WTC11 (cell line): ENCODE results near the gene NT5DC1. TPM values are rescaled to one million over a fixed set of nuclear protein-coding genes. Genes with fewer than 3 reads are reported as not detected.

Source experiments
- ATAC-seq: fragments of 200-7000 bp; cut with Tn5 transposase; 2 replicates; pipeline ENCODE4 v1.10.0; 2021; ENCODE audit warnings: mild to moderate bottlenecking, moderate library complexity
- CTCF ChIA-PET: fragments of 300-600 bp; sonication (Branson Sonifier 250); formaldehyde crosslinking; loops from one replicate; lab custom pipeline; 2021; ENCODE audit warnings: antibody characterized with exemption; lab: Charles Lee
- POLR2A ChIA-PET: fragments of 350-600 bp; sonication (Branson Sonifier 250); formaldehyde crosslinking; loops from one replicate; lab custom pipeline; 2021; ENCODE audit warnings: antibody characterized with exemption; lab: Charles Lee
- DNase-seq: peaks from one replicate; pipeline ENCODE4 v3.0.0; 2021; ENCODE audit warnings: low spot score
- H3K27ac Mint-ChIP-seq: 2 replicates; pipeline ENCODE4 v1.8.0; 2021; ENCODE audit warnings: mixed read lengths
- H3K27me3 Mint-ChIP-seq: 2 replicates; pipeline ENCODE4 v1.8.0; 2021; ENCODE audit warnings: low read depth, mild to moderate bottlenecking, moderate library complexity, mixed read lengths
- H3K36me3 Mint-ChIP-seq: 2 replicates; pipeline ENCODE4 v1.8.0; 2021; ENCODE audit warnings: mixed read lengths
- H3K4me1 Mint-ChIP-seq: 2 replicates; pipeline ENCODE4 v1.8.0; 2022; ENCODE audit warnings: mixed read lengths
- H3K4me3 Mint-ChIP-seq: 2 replicates; pipeline ENCODE4 v1.8.0; 2021; ENCODE audit warnings: mild to moderate bottlenecking, moderate library complexity, mixed read lengths
- H3K9me3 Mint-ChIP-seq: 2 replicates; pipeline ENCODE4 v1.8.0; 2021; ENCODE audit warnings: mixed read lengths
- ATF1 ChIP-seq: sonication (generic); formaldehyde crosslinking; IDR thresholded peaks from 2 replicates; pipeline ENCODE4 v1.8.1; 2023; ENCODE audit warnings: mild to moderate bottlenecking, moderate library complexity, missing genetic modification reagents
- CBFB ChIP-seq: sonication (generic); formaldehyde crosslinking; IDR thresholded peaks from 2 replicates; pipeline ENCODE4 v1.8.1; 2022; ENCODE audit warnings: mild to moderate bottlenecking, low read depth, missing genetic modification reagents
- CREB1 ChIP-seq: sonication (generic); formaldehyde crosslinking; IDR thresholded peaks from 2 replicates; pipeline ENCODE4 v1.8.0; 2023; ENCODE audit warnings: mild to moderate bottlenecking, missing genetic modification reagents
- E2F5 ChIP-seq: sonication (generic); formaldehyde crosslinking; IDR thresholded peaks from 2 replicates; pipeline ENCODE4 v1.8.1; 2022; ENCODE audit warnings: mild to moderate bottlenecking, moderate library complexity, missing genetic modification reagents
- ETV6 ChIP-seq: sonication (generic); formaldehyde crosslinking; IDR thresholded peaks from 2 replicates; pipeline ENCODE4 v1.8.1; 2022; ENCODE audit warnings: mild to moderate bottlenecking, missing genetic modification reagents
- FOXJ3 ChIP-seq: sonication (generic); formaldehyde crosslinking; IDR thresholded peaks from 2 replicates; pipeline ENCODE4 v1.9.0; 2021; ENCODE audit warnings: missing genetic modification reagents, mild to moderate bottlenecking, borderline replicate concordance
- FOXK1 ChIP-seq: sonication (generic); formaldehyde crosslinking; IDR thresholded peaks from 2 replicates; pipeline ENCODE4 v1.8.0; 2022; ENCODE audit warnings: mild to moderate bottlenecking, moderate library complexity, missing genetic modification reagents
- IRF2 ChIP-seq: sonication (generic); formaldehyde crosslinking; IDR thresholded peaks from 2 replicates; pipeline ENCODE4 v1.8.0; 2022; ENCODE audit warnings: low read depth, missing genetic modification reagents, borderline replicate concordance
- JUN ChIP-seq: sonication (generic); formaldehyde crosslinking; IDR thresholded peaks from 2 replicates; pipeline ENCODE4 v1.8.0; 2023; ENCODE audit warnings: mild to moderate bottlenecking, missing genetic modification reagents
- MLX ChIP-seq: sonication (generic); formaldehyde crosslinking; IDR thresholded peaks from 2 replicates; pipeline ENCODE4 v1.8.1; 2023; ENCODE audit warnings: mild to moderate bottlenecking, missing genetic modification reagents, moderate library complexity
- MXD4 ChIP-seq: fragments of 250-450 bp; sonication (Bioruptor Pico); IDR thresholded peaks from 2 replicates; pipeline ENCODE4 v1.8.0; 2021; ENCODE audit warnings: mild to moderate bottlenecking, moderate library complexity, borderline replicate concordance
- NFATC4 ChIP-seq: fragments of 250-450 bp; sonication (Bioruptor Pico); IDR thresholded peaks from 2 replicates; pipeline ENCODE4 v1.9.0; 2021; ENCODE audit warnings: mild to moderate bottlenecking
- RORB ChIP-seq: fragments of 250-450 bp; sonication (Bioruptor Pico); IDR thresholded peaks from 2 replicates; pipeline ENCODE4 v1.9.0; 2021; ENCODE audit warnings: mild to moderate bottlenecking
- SMAD4 ChIP-seq: sonication (generic); formaldehyde crosslinking; IDR thresholded peaks from 2 replicates; pipeline ENCODE4 v1.8.0; 2022; ENCODE audit warnings: mild to moderate bottlenecking, missing genetic modification reagents
- TEAD1 ChIP-seq: sonication (generic); formaldehyde crosslinking; IDR thresholded peaks from 2 replicates; pipeline ENCODE4 v1.8.0; 2022; ENCODE audit warnings: mild to moderate bottlenecking, missing genetic modification reagents
- TP53 ChIP-seq: sonication (generic); formaldehyde crosslinking; IDR thresholded peaks from 2 replicates; pipeline ENCODE4 v1.8.1; 2023; ENCODE audit warnings: mild to moderate bottlenecking, missing genetic modification reagents
- ZBTB21 ChIP-seq: sonication (generic); formaldehyde crosslinking; IDR thresholded peaks from 2 replicates; pipeline ENCODE4 v1.8.1; 2023; ENCODE audit warnings: mild to moderate bottlenecking, missing genetic modification reagents, borderline replicate concordance
- ZNF121 ChIP-seq: sonication (generic); formaldehyde crosslinking; IDR thresholded peaks from 2 replicates; pipeline ENCODE4 v1.8.0; 2023; ENCODE audit warnings: missing genetic modification reagents
- ZNF138 ChIP-seq: sonication (generic); formaldehyde crosslinking; conservative IDR thresholded peaks from 2 replicates; pipeline ENCODE4 v1.8.1; 2022; ENCODE audit warnings: mild to moderate bottlenecking, moderate library complexity, missing genetic modification reagents
- ZNF281 ChIP-seq: sonication (generic); formaldehyde crosslinking; IDR thresholded peaks from 2 replicates; pipeline ENCODE4 v1.8.0; 2023; ENCODE audit warnings: mild to moderate bottlenecking, missing genetic modification reagents
- ZNF317 ChIP-seq: sonication (generic); formaldehyde crosslinking; IDR thresholded peaks from 2 replicates; pipeline ENCODE4 v1.8.1; 2023; ENCODE audit warnings: low read depth, mild to moderate bottlenecking, moderate library complexity, missing genetic modification reagents, borderline replicate concordance
- total RNA-seq: library from RNA; stranded (reverse); gene quantifications from 3 replicates; pipeline ENCODE4 v1.2.3, GENCODE V29; 2021
- TF ChIP-seq, protein P1 (sequence below): sonication (generic); formaldehyde crosslinking; IDR thresholded peaks from 2 replicates; pipeline ENCODE4 v1.8.0; 2023; ENCODE audit warnings: missing genetic modification reagents
- TF ChIP-seq, protein P2 (sequence below): fragments of 250-450 bp; sonication (Bioruptor Pico); IDR thresholded peaks from 2 replicates; pipeline ENCODE4 v1.8.0; 2021; ENCODE audit warnings: mild to moderate bottlenecking
- TF ChIP-seq, protein P3 (sequence below): sonication (generic); formaldehyde crosslinking; IDR thresholded peaks from 2 replicates; pipeline ENCODE4 v1.8.1; 2022; ENCODE audit warnings: low read depth, missing genetic modification reagents, borderline replicate concordance

NT5DC1 gene
- total RNA-seq, 1 experiment from 2014 or later = 67.9 TPM

DNA sequence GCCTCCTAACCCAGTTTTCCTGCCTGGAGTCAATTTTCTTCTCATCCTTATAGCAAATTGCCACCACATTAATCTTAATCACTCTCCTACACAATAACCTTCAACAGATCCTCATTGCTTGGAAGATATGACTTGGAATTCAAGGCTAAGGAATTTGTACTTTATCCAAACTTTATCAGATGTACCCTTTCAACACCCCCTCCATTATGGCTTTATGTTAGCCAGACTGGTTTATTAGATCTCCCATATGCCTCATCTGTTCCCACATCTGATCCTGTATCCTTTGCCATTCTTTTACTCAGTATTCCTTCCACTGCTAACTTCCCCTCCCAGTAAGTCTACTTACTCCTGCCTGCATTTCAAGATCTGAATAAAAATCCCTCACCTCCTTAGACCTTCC, 36.0 kb upstream of the NT5DC1 start (continued):
- TF ChIP-seq, protein P1, sequence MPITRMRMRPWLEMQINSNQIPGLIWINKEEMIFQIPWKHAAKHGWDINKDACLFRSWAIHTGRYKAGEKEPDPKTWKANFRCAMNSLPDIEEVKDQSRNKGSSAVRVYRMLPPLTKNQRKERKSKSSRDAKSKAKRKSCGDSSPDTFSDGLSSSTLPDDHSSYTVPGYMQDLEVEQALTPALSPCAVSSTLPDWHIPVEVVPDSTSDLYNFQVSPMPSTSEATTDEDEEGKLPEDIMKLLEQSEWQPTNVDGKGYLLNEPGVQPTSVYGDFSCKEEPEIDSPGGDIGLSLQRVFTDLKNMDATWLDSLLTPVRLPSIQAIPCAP = no peak
- TF ChIP-seq ZNF138 (CRISPR knock-in tag) (no peak), ZBTB21 (CRISPR knock-in tag) (no peak), MLX (CRISPR knock-in tag) (no peak)

DNA sequence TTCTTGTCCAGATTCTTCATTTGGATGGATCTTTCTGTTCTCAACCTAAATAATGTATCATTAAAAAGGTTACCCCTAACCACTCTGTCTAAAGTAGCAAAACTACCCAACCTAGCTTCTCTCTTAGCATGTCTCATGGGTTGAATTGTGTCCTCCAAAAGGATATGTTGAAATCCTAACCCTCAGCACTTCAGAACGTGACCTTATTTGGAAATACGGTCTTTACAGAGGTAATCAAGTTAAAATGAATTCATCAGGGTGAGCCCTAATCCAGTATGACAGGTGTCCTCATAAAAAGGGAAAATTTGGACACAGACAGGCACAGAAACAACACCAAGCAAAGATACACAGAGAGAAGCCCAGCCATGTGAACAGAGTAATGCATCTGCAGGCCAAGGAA, 33.9 kb upstream of the NT5DC1 start:
- H3K36me3 Mint-ChIP-seq = no peaks in the 10 kb centered on the region
- H3K4me1 Mint-ChIP-seq = peaks cover 11% of the 10 kb centered on the region
- H3K9me3 Mint-ChIP-seq = no peaks in the 10 kb centered on the region
- CTCF ChIA-PET = no interaction called here
- H3K27me3 Mint-ChIP-seq = no peaks in the 10 kb centered on the region
- H3K4me3 Mint-ChIP-seq = no peak overlapping the region
- DNase-seq = no peak
- POLR2A ChIA-PET = no interaction called here
- no peak overlapping the region for H3K27ac Mint-ChIP-seq
- TF ChIP-seq ZNF317 (CRISPR knock-in tag) (no peak), FOXK1 (CRISPR knock-in tag) (no peak), E2F5 (no peak), TP53 (CRISPR knock-in tag) (no peak), JUN (no peak), ETV6 (no peak), CREB1 (CRISPR knock-in tag) (no peak), ZNF281 (no peak), SMAD4 (CRISPR knock-in tag) (no peak), ZNF121 (no peak), CBFB (CRISPR knock-in tag) (no peak), MXD4 (CRISPR knock-in tag) (no peak), TEAD1 (CRISPR knock-in tag) (no peak), NFATC4 (CRISPR knock-in tag) (no peak), IRF2 (no peak), FOXJ3 (CRISPR knock-in tag) (no peak), ATF1 (no peak), RORB (CRISPR knock-in tag) (no peak)
- TF ChIP-seq, protein P2, sequence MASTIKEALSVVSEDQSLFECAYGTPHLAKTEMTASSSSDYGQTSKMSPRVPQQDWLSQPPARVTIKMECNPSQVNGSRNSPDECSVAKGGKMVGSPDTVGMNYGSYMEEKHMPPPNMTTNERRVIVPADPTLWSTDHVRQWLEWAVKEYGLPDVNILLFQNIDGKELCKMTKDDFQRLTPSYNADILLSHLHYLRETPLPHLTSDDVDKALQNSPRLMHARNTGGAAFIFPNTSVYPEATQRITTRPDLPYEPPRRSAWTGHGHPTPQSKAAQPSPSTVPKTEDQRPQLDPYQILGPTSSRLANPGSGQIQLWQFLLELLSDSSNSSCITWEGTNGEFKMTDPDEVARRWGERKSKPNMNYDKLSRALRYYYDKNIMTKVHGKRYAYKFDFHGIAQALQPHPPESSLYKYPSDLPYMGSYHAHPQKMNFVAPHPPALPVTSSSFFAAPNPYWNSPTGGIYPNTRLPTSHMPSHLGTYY = no peak
- TF ChIP-seq, protein P3, sequence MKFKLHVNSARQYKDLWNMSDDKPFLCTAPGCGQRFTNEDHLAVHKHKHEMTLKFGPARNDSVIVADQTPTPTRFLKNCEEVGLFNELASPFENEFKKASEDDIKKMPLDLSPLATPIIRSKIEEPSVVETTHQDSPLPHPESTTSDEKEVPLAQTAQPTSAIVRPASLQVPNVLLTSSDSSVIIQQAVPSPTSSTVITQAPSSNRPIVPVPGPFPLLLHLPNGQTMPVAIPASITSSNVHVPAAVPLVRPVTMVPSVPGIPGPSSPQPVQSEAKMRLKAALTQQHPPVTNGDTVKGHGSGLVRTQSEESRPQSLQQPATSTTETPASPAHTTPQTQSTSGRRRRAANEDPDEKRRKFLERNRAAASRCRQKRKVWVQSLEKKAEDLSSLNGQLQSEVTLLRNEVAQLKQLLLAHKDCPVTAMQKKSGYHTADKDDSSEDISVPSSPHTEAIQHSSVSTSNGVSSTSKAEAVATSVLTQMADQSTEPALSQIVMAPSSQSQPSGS = no peak
- TF ChIP-seq, all 79 proteins: peak for 0
- no peak for ATAC-seq
